ENCODE measurements around the gene P3H1.

DNA sequence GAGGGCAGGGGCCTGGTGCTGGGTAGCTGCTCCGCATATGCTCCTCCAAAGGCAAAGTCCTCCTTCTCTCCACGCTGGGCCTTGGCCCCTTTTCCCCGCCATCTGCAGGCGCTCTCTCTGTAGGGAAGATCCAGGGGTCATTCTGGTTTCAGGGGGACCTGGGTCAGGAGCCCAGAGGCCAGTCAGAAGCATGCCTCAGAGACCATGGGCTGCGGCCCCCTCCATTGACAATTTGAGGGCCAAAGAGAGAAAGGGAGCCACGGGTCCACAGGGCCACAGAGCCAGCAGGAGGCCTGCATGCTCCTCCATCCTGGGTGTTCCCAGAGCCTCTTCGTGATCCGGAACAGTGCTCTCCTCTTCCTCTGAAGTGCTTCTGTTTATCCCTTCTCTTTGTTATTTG, 24.7 kb downstream of the P3H1 start:
- TF ChIP-seq POLR2A (IDR thresholded peaks at IDR 0.05; ENCODE audit: low read length): no peak
- TF ChIP-seq GATA1 (IDR thresholded peaks at IDR 0.05; ENCODE audit: low read depth, low read length): no peak

Data from erythroblast (primary cell).